LNCaP clone FGC (cell line): ENCODE results near the gene PRR35.

Source experiments
- DNase-seq: peaks from one replicate; pipeline ENCODE4 v3.0.0-alpha.2; 2011; ENCODE audit warnings: low read depth
- H3K4me3 ChIP-seq: 2 replicates; pipeline ENCODE4 v1.5.1; 2011; ENCODE audit warnings: mild to moderate bottlenecking, low read depth, low read length, control low read depth
- TF ChIP-seq, protein P1 (sequence below): IDR thresholded peaks from 2 replicates; pipeline ENCODE4 v1.5.1; 2012; ENCODE audit warnings: mild to moderate bottlenecking; ENCODE audit not compliant: control insufficient read depth, insufficient read depth; ENCODE audit errors: extremely low read depth

The PRR35 gene

DNA sequence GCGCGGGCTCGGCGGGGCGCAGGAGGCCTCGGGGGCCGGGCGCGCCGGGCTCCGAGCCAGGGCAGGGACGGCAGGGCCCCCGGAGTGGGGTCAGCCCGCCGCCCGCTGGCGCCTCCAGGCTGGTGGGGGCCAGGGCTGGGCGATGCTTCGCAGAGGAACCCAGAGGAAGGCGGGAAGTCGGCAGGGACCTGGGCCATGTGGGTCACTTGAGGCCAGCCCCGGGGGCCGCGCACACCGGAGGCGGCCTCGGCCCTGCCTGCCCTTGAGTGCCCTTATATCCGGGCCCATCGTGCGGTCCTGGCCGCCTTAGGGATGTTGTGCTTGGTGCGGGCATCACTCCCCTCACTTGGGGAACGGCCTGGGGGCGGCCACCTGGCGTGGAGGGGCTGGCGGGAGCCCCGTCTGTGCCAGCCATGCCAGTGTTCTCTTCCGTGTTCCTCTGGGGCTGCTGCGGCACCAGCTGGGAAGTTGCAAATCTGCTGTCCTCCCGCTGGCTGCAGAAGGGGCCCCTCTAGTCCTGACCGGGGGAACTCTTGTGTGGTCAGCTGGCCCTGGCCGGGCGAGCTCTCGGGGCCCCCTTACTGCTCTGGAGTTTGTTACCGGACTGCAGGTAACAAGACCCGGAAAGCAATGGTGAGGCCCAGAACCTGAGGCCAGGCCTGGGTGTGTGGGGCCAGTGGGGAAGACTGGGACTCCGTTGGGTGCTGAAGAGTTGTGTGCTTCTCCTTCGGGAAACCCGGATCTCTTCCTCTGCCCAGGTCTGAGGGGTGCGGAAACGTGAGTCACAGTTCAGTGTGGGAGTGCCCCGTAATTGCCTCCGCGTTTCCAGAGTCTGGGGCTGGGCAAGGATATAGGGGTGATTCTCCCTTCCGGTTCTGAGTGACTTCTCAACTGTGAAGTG lies 31.8 kb upstream of the PRR35 start:
- DNase-seq = no peak
- TF ChIP-seq, protein P1, sequence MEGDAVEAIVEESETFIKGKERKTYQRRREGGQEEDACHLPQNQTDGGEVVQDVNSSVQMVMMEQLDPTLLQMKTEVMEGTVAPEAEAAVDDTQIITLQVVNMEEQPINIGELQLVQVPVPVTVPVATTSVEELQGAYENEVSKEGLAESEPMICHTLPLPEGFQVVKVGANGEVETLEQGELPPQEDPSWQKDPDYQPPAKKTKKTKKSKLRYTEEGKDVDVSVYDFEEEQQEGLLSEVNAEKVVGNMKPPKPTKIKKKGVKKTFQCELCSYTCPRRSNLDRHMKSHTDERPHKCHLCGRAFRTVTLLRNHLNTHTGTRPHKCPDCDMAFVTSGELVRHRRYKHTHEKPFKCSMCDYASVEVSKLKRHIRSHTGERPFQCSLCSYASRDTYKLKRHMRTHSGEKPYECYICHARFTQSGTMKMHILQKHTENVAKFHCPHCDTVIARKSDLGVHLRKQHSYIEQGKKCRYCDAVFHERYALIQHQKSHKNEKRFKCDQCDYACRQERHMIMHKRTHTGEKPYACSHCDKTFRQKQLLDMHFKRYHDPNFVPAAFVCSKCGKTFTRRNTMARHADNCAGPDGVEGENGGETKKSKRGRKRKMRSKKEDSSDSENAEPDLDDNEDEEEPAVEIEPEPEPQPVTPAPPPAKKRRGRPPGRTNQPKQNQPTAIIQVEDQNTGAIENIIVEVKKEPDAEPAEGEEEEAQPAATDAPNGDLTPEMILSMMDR = no peak

GRCh38 chr16:529012-529575 lies 31.1 kb upstream of the PRR35 start:
- no peak for DNase-seq
- TF ChIP-seq, protein P1 = no peak
- peak overlapping the region; percentile 65 for H3K4me3 ChIP-seq

More for the DNA sequence above, 31.8 kb upstream of the PRR35 start:
- peak overlapping the region; percentile 65 for H3K4me3 ChIP-seq

- DNase-seq = no peak
- TF ChIP-seq, protein P1 = no peak
- H3K4me3 ChIP-seq = no peak overlapping the region
These were observed 29.9 kb upstream of the PRR35 start for GRCh38 chr16:530111-530817.

DNA sequence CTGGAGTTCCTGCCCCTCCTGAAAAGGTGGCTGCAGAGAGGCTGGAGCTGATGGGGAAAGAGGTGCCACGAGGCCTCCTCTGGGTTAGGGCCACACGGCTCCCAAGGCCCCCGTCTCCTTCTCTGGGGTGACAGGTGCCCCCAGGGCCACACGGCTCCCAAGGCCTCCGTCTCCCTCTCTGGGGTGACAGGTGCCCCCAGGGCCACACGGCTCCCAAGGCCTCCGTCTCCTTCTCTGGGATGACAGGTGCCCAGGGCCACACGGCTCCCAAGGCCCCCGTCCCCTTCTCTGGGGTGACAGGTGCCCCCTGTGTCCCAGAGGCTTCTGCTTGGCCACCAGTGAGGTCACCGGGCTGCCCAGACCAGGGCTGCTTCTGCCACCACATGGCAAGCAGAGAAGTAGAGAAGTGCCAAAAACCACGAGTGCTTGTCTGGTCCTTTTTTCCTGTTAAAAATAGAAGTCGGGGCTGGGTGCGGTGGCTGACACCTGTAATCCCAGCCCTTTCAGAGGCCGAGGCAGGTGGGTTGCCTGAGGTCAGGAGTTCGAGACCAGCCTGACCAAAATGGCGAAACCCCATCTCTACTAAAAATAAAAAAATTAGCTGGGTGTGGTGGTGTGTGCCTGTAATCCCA lies 28.6 kb upstream of the PRR35 start:
- no peak for DNase-seq
- H3K4me3 ChIP-seq = no peak overlapping the region
- TF ChIP-seq, protein P1 = no peak

DNA sequence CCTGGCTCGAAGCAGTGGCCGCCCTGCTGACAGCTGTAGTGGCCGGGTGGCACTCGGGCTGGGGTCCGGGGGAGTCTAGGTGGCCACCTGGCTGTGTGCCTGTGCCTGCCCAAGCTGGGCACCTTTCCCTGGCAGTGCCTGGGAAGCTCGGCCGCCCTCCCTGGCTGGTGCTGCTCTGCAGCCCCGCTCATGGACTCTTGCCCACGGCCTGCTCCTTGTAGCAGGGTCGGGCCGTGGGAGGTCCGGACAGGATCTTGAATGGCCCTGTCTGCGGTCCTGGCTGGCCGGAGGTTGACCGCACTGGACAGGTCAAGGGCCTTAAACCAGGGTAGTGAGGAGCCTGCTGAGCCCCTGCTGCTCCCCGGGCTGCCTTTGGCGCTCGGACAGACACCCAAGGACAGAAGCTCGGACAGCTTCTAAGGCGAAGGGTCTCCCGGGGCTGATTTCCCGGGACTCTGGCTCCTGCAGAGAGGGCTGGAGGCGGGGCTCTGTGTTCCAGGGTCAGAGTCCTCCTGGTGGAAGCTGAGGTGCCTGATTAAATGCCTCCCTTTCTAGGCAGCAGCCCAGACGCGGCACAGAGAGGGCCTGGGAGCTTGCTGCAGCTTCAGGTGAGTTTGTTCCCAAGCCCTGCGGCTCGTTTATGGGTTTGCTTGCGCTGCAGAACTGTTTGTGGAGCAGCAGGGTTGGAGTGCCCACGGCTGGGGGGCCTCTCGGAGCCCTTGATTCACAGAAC lies 26.6 kb upstream of the PRR35 start:
- no peak overlapping the region for H3K4me3 ChIP-seq
- TF ChIP-seq, protein P1 = no peak
- DNase-seq = no peak

DNA sequence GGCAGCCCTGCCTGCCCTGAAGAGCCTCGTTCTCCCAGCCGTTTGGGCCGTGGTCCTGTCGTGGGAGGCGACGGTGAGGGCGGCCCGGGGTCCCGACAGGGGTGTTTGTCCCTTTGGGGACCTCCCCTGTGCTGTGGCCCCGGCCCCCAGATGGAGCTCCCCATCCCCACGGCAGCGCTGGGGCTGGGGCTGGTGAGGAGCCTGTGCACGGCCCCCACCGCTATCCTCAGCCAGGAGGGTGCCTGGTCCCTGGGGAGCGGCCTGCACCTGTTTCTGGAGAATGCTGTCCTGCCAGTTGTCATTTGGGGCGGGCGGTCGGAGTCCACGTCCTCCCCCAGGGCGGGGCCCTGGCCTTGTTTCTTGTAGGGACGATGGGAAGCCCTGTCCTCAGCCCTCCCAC lies 26.1 kb upstream of the PRR35 start:
- no peak for DNase-seq
- TF ChIP-seq, protein P1 = no peak
- H3K4me3 ChIP-seq = no peak overlapping the region
